Kidney epithelial cell (primary cell): Measurements from ENCODE around the gene NAA25. TPM values are rescaled to one million over a fixed set of nuclear protein-coding genes. Genes with fewer than 3 reads are reported as not detected.

ENCODE experiments used
- DNase-seq: peaks from one replicate; pipeline ENCODE4 v3.0.0-alpha.2; 2010; ENCODE audit warnings: low read depth
- H3K27me3 ChIP-seq: 2 replicates; pipeline ENCODE4 v1.6.0; 2011; ENCODE audit warnings: low read length; ENCODE audit not compliant: control insufficient read depth, insufficient read depth
- H3K36me3 ChIP-seq: 2 replicates; pipeline ENCODE4 v1.5.1; 2011; ENCODE audit warnings: low read length; ENCODE audit not compliant: control insufficient read depth, insufficient read depth
- H3K4me3 ChIP-seq: 2 replicates; pipeline ENCODE4 v1.5.1; 2011; ENCODE audit warnings: low read depth, mild to moderate bottlenecking, control low read depth, low read length
- CTCF ChIP-seq: IDR thresholded peaks from 2 replicates; pipeline ENCODE4 v1.5.1; 2011; ENCODE audit warnings: mild to moderate bottlenecking, moderate library complexity, low read length, control low read depth, inconsistent platforms; ENCODE audit not compliant: insufficient read depth, poor library complexity, severe bottlenecking
- total RNA-seq: library from RNA; depleted of rRNA; stranded (reverse); fragments of >200 nt; gene quantifications from 2 replicates; pipeline ENCODE4 v1.2.3, GENCODE V29; 2015

Gene NAA25
- total RNA-seq, 1 donor from 2014 or later, result 17.2 TPM

DNA sequence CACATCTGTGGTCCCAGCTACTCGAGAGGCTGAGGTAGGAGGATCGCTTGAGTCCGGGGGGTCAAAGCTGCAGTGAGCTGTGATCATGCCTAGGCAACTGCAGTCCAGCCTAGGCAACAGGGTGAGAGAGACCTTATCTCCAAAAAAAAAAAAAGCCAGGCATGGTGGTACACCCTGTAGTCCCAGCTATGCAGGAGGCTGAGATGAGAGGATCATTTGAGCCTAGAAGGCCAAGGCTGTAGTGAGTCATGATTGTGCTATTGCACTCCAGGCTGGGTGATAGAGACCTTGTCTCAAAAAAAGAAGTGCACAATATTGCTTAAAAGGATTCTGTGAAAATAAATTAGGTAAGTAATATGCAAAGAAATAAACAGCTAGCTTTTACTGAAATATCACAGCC is 17.0 kb downstream of the NAA25 start:
- TF ChIP-seq CTCF, result no peak
- no peak for DNase-seq
- Histone ChIP-seq H3K27me3 (no peaks in the 10 kb centered on the region), H3K4me3 (no peak overlapping the region), H3K36me3 (no peaks in the 10 kb centered on the region)

GRCh38 chr12:112087851-112088250 is 20.7 kb downstream of the NAA25 start:
- DNase-seq, result no peak
- no peak for TF ChIP-seq CTCF
- no peaks in the 10 kb centered on the region for H3K36me3 ChIP-seq
- no peak overlapping the region for H3K4me3 ChIP-seq
- H3K27me3 ChIP-seq, result no peaks in the 10 kb centered on the region

DNA sequence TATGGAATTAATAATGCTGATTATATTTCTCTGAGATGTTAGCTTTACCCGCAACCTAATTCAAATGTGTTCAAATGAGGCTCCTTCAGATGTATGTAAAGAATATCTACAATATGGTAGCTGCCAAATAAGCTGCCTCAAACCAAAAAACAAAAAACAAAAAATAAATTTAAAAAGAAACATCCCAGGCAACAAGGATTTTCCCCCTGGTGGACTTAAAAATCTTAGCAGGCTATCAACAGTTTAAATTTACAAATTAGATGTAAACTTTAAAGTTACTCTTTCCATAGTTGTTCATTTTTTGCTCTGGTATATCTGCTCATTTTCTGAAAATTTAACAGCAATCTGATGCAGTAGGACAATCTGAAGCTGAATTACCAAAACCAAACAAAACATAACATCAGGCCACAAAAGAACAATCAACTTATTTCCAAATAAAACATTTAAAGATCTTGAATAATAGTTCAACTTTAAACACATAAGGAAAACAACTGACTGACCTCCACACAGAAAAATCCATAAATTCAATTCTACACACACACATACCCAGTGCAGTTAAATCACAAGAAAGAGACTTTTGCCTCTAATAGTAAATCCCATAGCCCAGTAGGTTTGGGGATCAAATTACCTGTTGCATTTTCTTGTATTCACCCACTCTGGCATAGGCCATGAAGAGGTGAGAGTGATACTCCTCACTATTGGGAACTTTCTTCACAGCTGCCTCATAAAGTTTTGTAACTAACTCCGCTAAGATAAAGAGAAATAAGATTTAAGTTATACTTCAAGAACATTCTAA is 21.3 kb downstream of the NAA25 start:
- Histone ChIP-seq H3K27me3 (no peaks in the 10 kb centered on the region), H3K4me3 (no peak overlapping the region), H3K36me3 (no peaks in the 10 kb centered on the region)
- no peak for DNase-seq
- TF ChIP-seq CTCF, result no peak

GRCh38 chr12:112066566-112066965 is 42.0 kb downstream of the NAA25 start:
- DNase-seq, result no peak

DNA sequence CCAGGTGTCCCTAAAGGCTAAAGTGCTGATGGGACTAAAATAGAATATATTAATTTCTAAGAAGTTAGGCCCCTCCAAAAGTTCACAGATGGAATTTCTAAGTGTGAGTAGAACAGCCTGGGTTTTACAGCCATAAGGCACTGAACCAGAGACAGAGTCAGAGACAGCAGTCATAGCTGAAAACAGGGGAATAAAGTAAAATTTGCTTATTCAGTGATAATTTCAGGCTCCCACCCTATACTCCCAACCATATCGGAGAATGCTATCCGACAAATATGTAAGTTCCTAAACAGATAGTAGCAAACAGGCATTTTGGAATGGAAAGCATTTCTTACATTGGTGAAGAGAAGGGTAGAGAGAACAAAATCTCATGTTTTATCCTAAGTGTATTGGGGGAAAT is 45.3 kb downstream of the NAA25 start:
- H3K4me3 ChIP-seq, result no peak overlapping the region
- H3K27me3 ChIP-seq, result no peaks in the 10 kb centered on the region
- no peak for TF ChIP-seq CTCF
- no peaks in the 10 kb centered on the region for H3K36me3 ChIP-seq
- DNase-seq, result no peak

More at GRCh38 chr12:112066566-112066965, 42.0 kb downstream of the NAA25 start:
- no peaks in the 10 kb centered on the region for H3K36me3 ChIP-seq
- H3K4me3 ChIP-seq, result no peak overlapping the region
- no peak for TF ChIP-seq CTCF
- no peaks in the 10 kb centered on the region for H3K27me3 ChIP-seq

- H3K27me3 ChIP-seq, result no peaks in the 10 kb centered on the region
- no peak overlapping the region for H3K4me3 ChIP-seq
- no peak for DNase-seq
- no peaks in the 10 kb centered on the region for H3K36me3 ChIP-seq
- no peak for TF ChIP-seq CTCF
Observed at GRCh38 chr12:112061137-112061536, 47.4 kb downstream of the NAA25 start.
